Erythroblast (primary cell): ENCODE measurements around the gene SHFL.

Experiments
- GATA1 ChIP-seq: IDR thresholded peaks from 2 replicates; pipeline ENCODE4 v1.6.1; 2011; ENCODE audit warnings: low read depth, mild to moderate bottlenecking, control low read depth, low read length, moderate library complexity
- POLR2A ChIP-seq: IDR thresholded peaks from 2 replicates; pipeline ENCODE4 v1.6.1; 2011; ENCODE audit warnings: mild to moderate bottlenecking, low read length

GRCh38 chr19:10139952-10140351, 53.8 kb downstream of the SHFL start:
- TF ChIP-seq POLR2A (no peak), GATA1 (no peak)
